ENCODE results near the gene AGR2. TPM values are rescaled to one million over a fixed set of nuclear protein-coding genes. Genes with fewer than 3 reads are reported as not detected.
"Not testable (repeated sequence)": the region's sequence is repeated elsewhere in the genome, so short reads cannot be mapped to it uniquely, and the experiment has no call there.

AGR2 gene
- total RNA-seq, 1 donor from 2014 or later, result 93.0 TPM

DNA sequence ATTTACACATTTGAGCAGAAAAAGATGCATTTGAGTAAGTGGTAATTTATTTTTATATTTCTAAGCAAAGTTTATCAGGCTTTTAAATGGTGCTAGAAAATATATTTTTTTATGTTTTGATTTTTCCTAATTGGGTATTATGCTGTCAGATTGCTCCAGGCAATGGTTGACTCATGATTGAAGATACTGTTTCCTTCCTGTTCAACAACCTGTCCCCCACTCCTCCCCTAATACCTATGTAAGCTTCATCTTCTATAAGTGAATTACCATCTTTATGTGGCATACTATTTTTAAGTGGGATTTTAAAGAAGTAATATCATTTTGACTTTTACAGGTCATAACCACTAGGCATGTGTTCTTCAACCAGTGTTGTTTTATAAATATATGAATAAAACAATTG is 29.8 kb downstream of the AGR2 start:
- Histone ChIP-seq H3K4me1 (peaks cover 12% of the 10 kb centered on the region), H3K27me3 (ENCODE audit: low read depth) (no peaks in the 10 kb centered on the region), H3K36me3 (peaks cover 5% of the 10 kb centered on the region), H3K4me3 (no peak overlapping the region), H3K9me3 (no peaks in the 10 kb centered on the region), H3K27ac (no peak overlapping the region)
- intact Hi-C loops (cut with DNase I), result no loop called here
- ATAC-seq, result no peak
- DNase-seq, result no peak
- TF ChIP-seq, protein P1, sequence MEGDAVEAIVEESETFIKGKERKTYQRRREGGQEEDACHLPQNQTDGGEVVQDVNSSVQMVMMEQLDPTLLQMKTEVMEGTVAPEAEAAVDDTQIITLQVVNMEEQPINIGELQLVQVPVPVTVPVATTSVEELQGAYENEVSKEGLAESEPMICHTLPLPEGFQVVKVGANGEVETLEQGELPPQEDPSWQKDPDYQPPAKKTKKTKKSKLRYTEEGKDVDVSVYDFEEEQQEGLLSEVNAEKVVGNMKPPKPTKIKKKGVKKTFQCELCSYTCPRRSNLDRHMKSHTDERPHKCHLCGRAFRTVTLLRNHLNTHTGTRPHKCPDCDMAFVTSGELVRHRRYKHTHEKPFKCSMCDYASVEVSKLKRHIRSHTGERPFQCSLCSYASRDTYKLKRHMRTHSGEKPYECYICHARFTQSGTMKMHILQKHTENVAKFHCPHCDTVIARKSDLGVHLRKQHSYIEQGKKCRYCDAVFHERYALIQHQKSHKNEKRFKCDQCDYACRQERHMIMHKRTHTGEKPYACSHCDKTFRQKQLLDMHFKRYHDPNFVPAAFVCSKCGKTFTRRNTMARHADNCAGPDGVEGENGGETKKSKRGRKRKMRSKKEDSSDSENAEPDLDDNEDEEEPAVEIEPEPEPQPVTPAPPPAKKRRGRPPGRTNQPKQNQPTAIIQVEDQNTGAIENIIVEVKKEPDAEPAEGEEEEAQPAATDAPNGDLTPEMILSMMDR (IDR thresholded peaks at IDR 0.05), result no peak

DNA sequence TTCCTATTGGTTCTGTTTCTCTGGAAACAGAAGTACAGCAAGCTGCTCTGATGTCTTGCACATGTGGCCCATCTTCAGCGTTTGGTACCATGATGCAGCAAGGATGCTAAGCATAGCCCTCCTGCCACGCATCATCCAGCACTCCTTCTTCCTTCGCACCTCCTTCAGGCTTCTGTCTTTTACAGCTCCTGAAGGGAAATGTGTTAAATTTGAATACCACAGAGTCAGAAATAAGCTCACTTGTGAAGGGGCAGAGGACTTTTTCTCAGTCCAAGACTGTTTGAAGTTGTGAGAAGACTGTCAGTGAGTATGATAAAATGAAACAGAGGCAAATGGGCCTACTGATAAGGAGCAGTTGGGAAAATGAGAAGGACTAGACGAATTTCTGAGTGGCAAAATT is 30.5 kb downstream of the AGR2 start:
- Histone ChIP-seq H3K27me3 (ENCODE audit: low read depth) (no peaks in the 10 kb centered on the region), H3K9me3 (no peaks in the 10 kb centered on the region), H3K36me3 (peaks cover 5% of the 10 kb centered on the region), H3K27ac (no peak overlapping the region), H3K4me3 (no peak overlapping the region), H3K4me1 (peaks cover 12% of the 10 kb centered on the region)
- intact Hi-C loops (cut with DNase I), result no loop called here
- TF ChIP-seq, protein P1 (IDR thresholded peaks at IDR 0.05), result no peak
- ATAC-seq, result no peak
- no peak for DNase-seq

DNA sequence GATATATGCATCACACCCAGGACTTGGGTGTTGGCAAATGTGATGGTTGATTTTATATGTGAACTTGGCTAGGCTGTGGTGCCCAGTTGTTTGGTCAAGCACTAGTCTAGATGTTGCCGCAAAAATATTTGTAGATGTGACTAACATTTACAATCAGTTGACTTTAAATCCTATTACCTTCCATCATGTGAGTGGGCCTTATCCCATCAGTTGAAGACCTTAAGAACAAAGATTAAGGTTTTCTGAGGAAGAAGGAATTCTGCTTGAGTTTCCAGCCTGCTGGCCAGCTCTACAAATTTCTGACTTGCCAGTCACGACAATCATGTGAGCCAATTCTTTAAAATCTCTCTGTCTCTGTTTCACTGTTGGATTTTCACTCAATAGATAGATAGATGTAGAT is 30.9 kb downstream of the AGR2 start:
- no peaks in the 10 kb centered on the region for H3K9me3 ChIP-seq
- ATAC-seq, result no peak
- H3K4me1 ChIP-seq, result peaks cover 12% of the 10 kb centered on the region
- intact Hi-C loops (cut with DNase I), result no loop called here
- no peak overlapping the region for H3K4me3 ChIP-seq
- peaks cover 5% of the 10 kb centered on the region for H3K36me3 ChIP-seq
- H3K27me3 ChIP-seq (ENCODE audit: low read depth), result no peaks in the 10 kb centered on the region
- no peak for DNase-seq
- TF ChIP-seq, protein P1 (IDR thresholded peaks at IDR 0.05), result no peak
- no peak overlapping the region for H3K27ac ChIP-seq

DNA sequence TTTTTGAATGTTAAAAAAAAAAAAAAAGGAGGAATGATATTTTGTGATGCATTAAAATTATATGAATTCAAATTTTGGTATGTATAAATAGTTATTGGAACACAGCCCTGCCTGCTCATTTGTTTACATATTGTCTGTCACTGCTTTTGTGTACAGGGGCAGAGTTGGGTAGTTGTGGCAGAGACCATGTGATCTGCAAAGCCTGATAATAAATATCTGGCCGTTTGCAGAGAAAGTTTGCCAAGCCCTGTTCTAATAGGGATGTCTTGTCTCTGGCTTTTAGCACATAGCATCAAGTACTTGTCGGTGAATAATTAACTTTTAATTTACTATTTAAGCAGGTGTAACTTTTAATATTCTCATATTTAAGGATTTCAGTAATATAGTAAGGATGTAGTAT is 31.5 kb downstream of the AGR2 start:
- H3K27me3 ChIP-seq (ENCODE audit: low read depth), result no peaks in the 10 kb centered on the region
- TF ChIP-seq, protein P1 (IDR thresholded peaks at IDR 0.05), result no peak
- peaks cover 4% of the 10 kb centered on the region for H3K36me3 ChIP-seq
- H3K9me3 ChIP-seq, result no peaks in the 10 kb centered on the region
- DNase-seq (no peak), ATAC-seq (no peak)
- H3K27ac ChIP-seq, result no peak overlapping the region
- intact Hi-C loops (cut with DNase I), result no loop called here
- no peak overlapping the region for H3K4me3 ChIP-seq
- H3K4me1 ChIP-seq, result peaks cover 12% of the 10 kb centered on the region

DNA sequence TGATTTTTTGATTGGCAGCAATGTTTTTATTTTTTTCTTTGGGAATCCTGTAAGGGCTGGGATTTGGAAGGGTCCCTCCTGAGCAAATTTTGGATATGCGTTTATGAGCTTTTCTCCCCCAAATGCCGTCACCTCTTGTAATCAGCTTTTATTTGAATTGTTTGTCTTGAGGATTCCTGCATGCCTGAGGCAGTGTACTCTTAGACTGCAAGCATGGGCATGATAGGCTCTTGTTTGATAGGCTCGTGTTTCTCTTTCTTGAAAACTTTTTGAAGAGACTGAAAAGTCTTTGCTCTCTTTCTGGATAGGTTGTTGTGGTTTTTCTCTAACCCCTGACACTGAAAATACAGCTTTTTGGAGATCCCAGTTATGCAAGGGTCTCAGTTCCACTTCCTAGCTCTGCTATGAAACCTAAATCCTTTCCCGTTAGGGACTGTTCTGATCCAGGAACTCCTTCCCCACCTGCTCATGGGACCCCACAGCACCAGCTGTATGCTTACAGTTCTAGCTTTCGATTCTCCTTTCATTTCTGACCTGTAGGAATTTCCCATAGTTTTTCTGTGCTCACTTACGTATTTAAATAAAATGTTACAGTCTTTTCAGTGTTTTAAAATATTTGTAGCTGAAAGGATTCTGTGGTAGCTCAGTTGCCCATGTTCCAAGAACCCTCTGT is 34.0 kb downstream of the AGR2 start:
- Histone ChIP-seq H3K27me3 (ENCODE audit: low read depth) (no peaks in the 10 kb centered on the region), H3K4me1 (peaks cover 12% of the 10 kb centered on the region), H3K27ac (no peak overlapping the region), H3K36me3 (no peaks in the 10 kb centered on the region), H3K4me3 (no peak overlapping the region), H3K9me3 (no peaks in the 10 kb centered on the region)
- intact Hi-C loops (cut with DNase I), result no loop called here
- TF ChIP-seq, protein P1 (IDR thresholded peaks at IDR 0.05), result no peak
- ATAC-seq (peak in 1 of 2 donors; percentile 56), DNase-seq (no peak)

DNA sequence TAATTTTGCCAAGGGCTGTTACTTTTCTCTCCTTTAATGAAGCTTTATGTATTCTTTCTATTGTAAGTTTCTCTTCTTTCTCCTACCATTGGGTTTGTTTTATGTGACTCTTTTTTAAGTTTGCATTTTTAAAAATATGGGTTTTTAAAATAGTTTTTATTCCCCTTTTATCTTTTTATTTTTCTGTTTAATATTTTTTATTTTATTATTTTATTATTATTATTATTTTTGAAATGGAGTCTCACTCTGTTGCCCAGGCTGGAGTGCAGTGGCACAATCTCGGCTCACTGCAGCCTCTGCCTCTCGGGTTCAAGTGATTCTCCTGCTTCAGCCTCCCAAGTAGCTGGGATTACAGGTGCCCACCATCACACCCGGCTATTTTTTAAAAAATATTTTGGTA is 34.8 kb downstream of the AGR2 start:
- intact Hi-C loops (cut with DNase I); H3K9me3 ChIP-seq; H3K4me3 ChIP-seq; H3K27ac ChIP-seq; H3K27me3 ChIP-seq (ENCODE audit: low read depth); ATAC-seq; H3K36me3 ChIP-seq; DNase-seq: not testable (repeated sequence)
- H3K4me1 ChIP-seq, result peaks cover 12% of the 10 kb centered on the region

Data from lower lobe of right lung (tissue), 2 donors.